ENCODE measurements around the gene GID8.

GID8 gene

GRCh38 chr20:62982124-62983075, 44.5 kb downstream of the GID8 start:
- DNase-seq (ENCODE audit: low read depth in 2 of 3, low spot score in 2 of 3): no peak

GRCh38 chr20:62983210-62983609, 45.3 kb downstream of the GID8 start:
- DNase-seq (ENCODE audit: low read depth in 2 of 3, low spot score in 2 of 3): no peak

- DNase-seq (ENCODE audit: low read depth in 2 of 3, low spot score in 2 of 3): no peak
Measured at GRCh38 chr20:62984666-62985443, 46.9 kb downstream of the GID8 start.

- no peak for DNase-seq (ENCODE audit: low read depth in 2 of 3, low spot score in 2 of 3)
Measured at GRCh38 chr20:62985444-62985778, 47.5 kb downstream of the GID8 start.

GRCh38 chr20:62986257-62986800, 48.4 kb downstream of the GID8 start:
- no peak for DNase-seq (ENCODE audit: low read depth in 2 of 3, low spot score in 2 of 3)

GRCh38 chr20:62987114-62987513, 49.2 kb downstream of the GID8 start:
- no peak for DNase-seq (ENCODE audit: low read depth in 2 of 3, low spot score in 2 of 3)

- DNase-seq (ENCODE audit: low read depth in 2 of 3, low spot score in 2 of 3): no peak
Measured at GRCh38 chr20:62989201-62989601, 51.3 kb downstream of the GID8 start.

GRCh38 chr20:62990306-62990825, 52.4 kb downstream of the GID8 start:
- no peak for DNase-seq (ENCODE audit: low read depth in 2 of 3, low spot score in 2 of 3)

- no peak for DNase-seq (ENCODE audit: low read depth in 2 of 3, low spot score in 2 of 3)
Measured at GRCh38 chr20:62991196-62991807, 53.4 kb downstream of the GID8 start.

- DNase-seq (ENCODE audit: low read depth in 2 of 3, low spot score in 2 of 3): no peak
Measured at GRCh38 chr20:62991863-62992262, 53.9 kb downstream of the GID8 start.

GRCh38 chr20:62993856-62994494, 56.0 kb downstream of the GID8 start:
- no peak for DNase-seq (ENCODE audit: low read depth in 2 of 3, low spot score in 2 of 3)

- no peak for DNase-seq (ENCODE audit: low read depth in 2 of 3, low spot score in 2 of 3)
Measured at GRCh38 chr20:62994869-62995281, 56.9 kb downstream of the GID8 start.

- no peak for DNase-seq (ENCODE audit: low read depth in 2 of 3, low spot score in 2 of 3)
Measured at GRCh38 chr20:62995481-62995880, 57.5 kb downstream of the GID8 start.

GRCh38 chr20:62995898-62996595, 58.1 kb downstream of the GID8 start:
- DNase-seq (ENCODE audit: low read depth in 2 of 3, low spot score in 2 of 3): no peak

GRCh38 chr20:62996596-62996982, 58.6 kb downstream of the GID8 start:
- no peak for DNase-seq (ENCODE audit: low read depth in 2 of 3, low spot score in 2 of 3)

- no peak for DNase-seq (ENCODE audit: low read depth in 2 of 3, low spot score in 2 of 3)
Measured at GRCh38 chr20:62997417-62998035, 59.6 kb downstream of the GID8 start.

Measured in activated CD8-positive, alpha-beta memory T cell treated with anti-CD3 and anti-CD28 coated beads for 48 hours (primary cell).